HG03175 (cell line): ENCODE results near the gene LRRC9.

Experiments
- ATAC-seq: cut with Tn5 transposase; IDR thresholded peaks from one replicate; pipeline ENCODE4 v1.9.1; 2021; ENCODE audit warnings: mild to moderate bottlenecking, moderate library complexity; ENCODE audit not compliant: unreplicated experiment

The LRRC9 gene

DNA sequence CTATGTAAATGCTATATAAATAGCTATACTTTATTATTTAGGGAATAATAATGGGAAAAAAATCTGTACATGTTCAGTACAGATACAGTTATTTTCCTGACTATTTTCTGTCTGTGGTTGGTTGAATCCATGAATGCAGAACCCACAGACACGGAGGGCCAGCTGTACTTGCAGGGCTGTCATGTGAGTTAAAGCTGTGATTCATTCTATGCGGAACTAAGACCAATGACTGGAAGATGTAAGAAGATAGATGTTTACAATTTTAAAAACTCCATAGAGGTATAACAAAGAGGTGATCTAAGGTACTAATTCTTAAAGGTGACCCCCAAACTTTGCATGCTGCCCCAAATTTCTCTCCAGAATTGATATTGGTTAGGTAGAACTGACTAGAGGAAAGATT, 186.4 kb downstream of the LRRC9 start:
- ATAC-seq, result no peak

DNA sequence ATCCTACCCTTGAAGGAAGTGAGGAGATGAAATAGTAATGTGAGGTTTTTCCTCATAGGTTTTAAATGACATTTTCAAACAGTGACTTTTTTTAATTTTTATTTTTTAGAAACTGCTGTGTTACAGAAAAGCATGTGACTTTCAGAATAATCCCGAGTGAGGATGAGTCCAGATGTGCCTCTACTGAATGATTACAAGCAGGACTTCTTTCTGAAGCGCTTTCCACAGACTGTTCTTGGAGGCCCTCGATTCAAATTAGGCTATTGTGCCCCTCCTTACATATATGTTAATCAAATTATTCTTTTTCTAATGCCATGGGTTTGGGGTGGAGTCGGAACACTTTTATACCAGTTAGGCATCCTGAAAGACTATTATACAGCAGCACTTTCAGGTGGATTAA, 187.5 kb downstream of the LRRC9 start:
- ATAC-seq, result no peak

DNA sequence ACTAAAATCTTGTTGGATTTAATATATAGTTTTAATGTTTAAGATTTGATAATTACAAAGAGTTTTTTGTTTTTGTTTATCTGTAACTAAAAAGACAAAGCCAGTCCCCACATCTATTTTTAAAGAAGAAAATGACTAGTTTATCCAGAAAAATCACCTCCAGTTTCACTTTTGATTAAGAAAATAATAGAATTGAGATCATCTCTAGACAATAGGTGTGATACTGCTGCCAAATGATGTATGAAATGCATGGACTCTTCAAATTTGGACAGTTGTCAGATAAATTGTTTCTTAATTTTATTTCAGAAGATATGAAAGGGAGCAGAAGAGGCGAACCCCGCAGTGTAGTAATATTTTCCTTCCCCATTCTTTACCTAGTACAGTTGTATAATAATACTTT, 191.8 kb downstream of the LRRC9 start:
- no peak for ATAC-seq
